ENCODE results near the gene COL6A2.
"Not testable (repeated sequence)": the region's sequence is repeated elsewhere in the genome, so short reads cannot be mapped to it uniquely, and the experiment has no call there.

COL6A2 gene

GRCh38 chr21:46065215-46065913 lies 32.5 kb upstream of the COL6A2 start:
- H3K4me3 Mint-ChIP-seq: no peak overlapping the region
- H3K9me3 Mint-ChIP-seq: peaks cover 3% of the 10 kb centered on the region
- DNase-seq: no peak
- H3K27me3 Mint-ChIP-seq: peaks cover 54% of the 10 kb centered on the region
- H3K36me3 Mint-ChIP-seq (ENCODE audit: low read depth): no peaks in the 10 kb centered on the region
- H3K27ac Mint-ChIP-seq: no peak overlapping the region
- H3K4me1 Mint-ChIP-seq (ENCODE audit: low read depth): peaks cover 22% of the 10 kb centered on the region

GRCh38 chr21:46065914-46066551 lies 31.9 kb upstream of the COL6A2 start:
- H3K27me3 Mint-ChIP-seq: peaks cover 50% of the 10 kb centered on the region
- peaks cover 16% of the 10 kb centered on the region for H3K4me1 Mint-ChIP-seq (ENCODE audit: low read depth)
- no peak for DNase-seq
- H3K36me3 Mint-ChIP-seq (ENCODE audit: low read depth): no peaks in the 10 kb centered on the region
- H3K27ac Mint-ChIP-seq: no peak overlapping the region
- H3K4me3 Mint-ChIP-seq: no peak overlapping the region
- peaks cover 3% of the 10 kb centered on the region for H3K9me3 Mint-ChIP-seq

- H3K9me3 Mint-ChIP-seq: peaks cover 3% of the 10 kb centered on the region
- no peak overlapping the region for H3K27ac Mint-ChIP-seq
- peaks cover 11% of the 10 kb centered on the region for H3K4me1 Mint-ChIP-seq (ENCODE audit: low read depth)
- no peaks in the 10 kb centered on the region for H3K36me3 Mint-ChIP-seq (ENCODE audit: low read depth)
- no peak overlapping the region for H3K4me3 Mint-ChIP-seq
- no peak for DNase-seq
- H3K27me3 Mint-ChIP-seq: peaks cover 44% of the 10 kb centered on the region
Measured at GRCh38 chr21:46066591-46067331, 31.2 kb upstream of the COL6A2 start.

GRCh38 chr21:46067505-46068201 lies 30.3 kb upstream of the COL6A2 start:
- DNase-seq: no peak
- no peak overlapping the region for H3K27ac Mint-ChIP-seq
- H3K4me1 Mint-ChIP-seq (ENCODE audit: low read depth): peaks cover 11% of the 10 kb centered on the region
- no peaks in the 10 kb centered on the region for H3K9me3 Mint-ChIP-seq
- H3K36me3 Mint-ChIP-seq (ENCODE audit: low read depth): no peaks in the 10 kb centered on the region
- peaks cover 40% of the 10 kb centered on the region for H3K27me3 Mint-ChIP-seq
- no peak overlapping the region for H3K4me3 Mint-ChIP-seq

GRCh38 chr21:46068516-46069079 lies 29.3 kb upstream of the COL6A2 start:
- Mint-ChIP-seq H3K27me3 (peaks cover 30% of the 10 kb centered on the region), H3K36me3 (ENCODE audit: low read depth) (no peaks in the 10 kb centered on the region), H3K4me3 (no peak overlapping the region), H3K4me1 (ENCODE audit: low read depth) (peaks cover 11% of the 10 kb centered on the region), H3K9me3 (no peaks in the 10 kb centered on the region), H3K27ac (no peak overlapping the region)
- no peak for DNase-seq

- DNase-seq: no peak
- Mint-ChIP-seq H3K9me3 (no peaks in the 10 kb centered on the region), H3K4me3 (no peak overlapping the region), H3K4me1 (ENCODE audit: low read depth) (peaks cover 11% of the 10 kb centered on the region), H3K27me3 (peaks cover 26% of the 10 kb centered on the region), H3K36me3 (ENCODE audit: low read depth) (no peaks in the 10 kb centered on the region), H3K27ac (no peak overlapping the region)
Measured at GRCh38 chr21:46069166-46069565, 28.7 kb upstream of the COL6A2 start.

- Mint-ChIP-seq H3K27ac (no peak overlapping the region), H3K4me1 (ENCODE audit: low read depth) (peaks cover 11% of the 10 kb centered on the region), H3K36me3 (ENCODE audit: low read depth) (no peaks in the 10 kb centered on the region), H3K4me3 (no peak overlapping the region), H3K27me3 (peaks cover 22% of the 10 kb centered on the region), H3K9me3 (no peaks in the 10 kb centered on the region)
- DNase-seq: no peak
Measured at GRCh38 chr21:46069719-46070279, 28.1 kb upstream of the COL6A2 start.

GRCh38 chr21:46071082-46071481 lies 26.8 kb upstream of the COL6A2 start:
- DNase-seq: no peak
- H3K4me3 Mint-ChIP-seq: no peak overlapping the region
- peaks cover 10% of the 10 kb centered on the region for H3K27me3 Mint-ChIP-seq
- no peaks in the 10 kb centered on the region for H3K9me3 Mint-ChIP-seq
- H3K36me3 Mint-ChIP-seq (ENCODE audit: low read depth): no peaks in the 10 kb centered on the region
- H3K4me1 Mint-ChIP-seq (ENCODE audit: low read depth): peaks cover 2% of the 10 kb centered on the region
- H3K27ac Mint-ChIP-seq: no peak overlapping the region

- H3K4me3 Mint-ChIP-seq: not testable (repeated sequence)
Measured at GRCh38 chr21:46076724-46077123, 21.2 kb upstream of the COL6A2 start.

GRCh38 chr21:46077674-46078101 lies 20.2 kb upstream of the COL6A2 start:
- Mint-ChIP-seq H3K27me3 (peaks cover 13% of the 10 kb centered on the region), H3K9me3 (no peaks in the 10 kb centered on the region), H3K4me3 (no peak overlapping the region), H3K36me3 (ENCODE audit: low read depth) (no peaks in the 10 kb centered on the region), H3K27ac (no peak overlapping the region), H3K4me1 (ENCODE audit: low read depth) (no peaks in the 10 kb centered on the region)
- no peak for DNase-seq

More at GRCh38 chr21:46076724-46077123, 21.2 kb upstream of the COL6A2 start:
- H3K36me3 Mint-ChIP-seq (ENCODE audit: low read depth); H3K9me3 Mint-ChIP-seq; H3K27ac Mint-ChIP-seq; H3K4me1 Mint-ChIP-seq (ENCODE audit: low read depth); DNase-seq: not testable (repeated sequence)
- peaks cover 14% of the 10 kb centered on the region for H3K27me3 Mint-ChIP-seq

GRCh38 chr21:46078322-46078977 lies 19.5 kb upstream of the COL6A2 start:
- no peaks in the 10 kb centered on the region for H3K9me3 Mint-ChIP-seq
- no peak overlapping the region for H3K4me3 Mint-ChIP-seq
- no peak overlapping the region for H3K27ac Mint-ChIP-seq
- H3K36me3 Mint-ChIP-seq (ENCODE audit: low read depth): no peaks in the 10 kb centered on the region
- DNase-seq: no peak
- no peaks in the 10 kb centered on the region for H3K4me1 Mint-ChIP-seq (ENCODE audit: low read depth)
- H3K27me3 Mint-ChIP-seq: peaks cover 13% of the 10 kb centered on the region

GRCh38 chr21:46078978-46079351 lies 18.9 kb upstream of the COL6A2 start:
- Mint-ChIP-seq H3K4me1 (ENCODE audit: low read depth) (no peaks in the 10 kb centered on the region), H3K36me3 (ENCODE audit: low read depth) (no peaks in the 10 kb centered on the region), H3K27me3 (peaks cover 13% of the 10 kb centered on the region), H3K27ac (no peak overlapping the region), H3K9me3 (no peaks in the 10 kb centered on the region), H3K4me3 (no peak overlapping the region)
- peak; percentile 7 for DNase-seq

GRCh38 chr21:46079352-46080170 lies 18.4 kb upstream of the COL6A2 start:
- Mint-ChIP-seq H3K27ac (no peak overlapping the region), H3K4me1 (ENCODE audit: low read depth) (no peaks in the 10 kb centered on the region), H3K36me3 (ENCODE audit: low read depth) (no peaks in the 10 kb centered on the region), H3K27me3 (peaks cover 13% of the 10 kb centered on the region), H3K9me3 (no peaks in the 10 kb centered on the region), H3K4me3 (no peak overlapping the region)
- peak; percentile 22 for DNase-seq

All from activated T-cell treated with anti-CD3 and anti-CD28 coated beads, Interleukin-2, amount 50 U/mL, for 24 hours (primary cell).